Mammary epithelial cell (primary cell): ENCODE results near the gene CPA5.

Experiments used
- EZH2 ChIP-seq: IDR thresholded peaks from 2 replicates; pipeline ENCODE4 v1.6.1; 2012; ENCODE audit warnings: low read length, inconsistent platforms, borderline replicate concordance
- TF ChIP-seq, protein P1 (sequence below), 2 donors: IDR thresholded peaks in 1 of 2; conservative IDR thresholded peaks in 1 of 2; 2 replicates each; pipeline ENCODE4 v1.5.1; 2011 to 2012; ENCODE audit warnings: inconsistent platforms in 2 of 2, low read length in 2 of 2, mild to moderate bottlenecking in 2 of 2, control low read depth in 1 of 2, low read depth in 1 of 2; ENCODE audit not compliant: insufficient read depth in 1 of 2; ENCODE audit errors: extremely low read depth in 1 of 2

GRCh38 chr7:130356121-130356875 lies 11.7 kb downstream of the CPA5 start:
- TF ChIP-seq, protein P1, sequence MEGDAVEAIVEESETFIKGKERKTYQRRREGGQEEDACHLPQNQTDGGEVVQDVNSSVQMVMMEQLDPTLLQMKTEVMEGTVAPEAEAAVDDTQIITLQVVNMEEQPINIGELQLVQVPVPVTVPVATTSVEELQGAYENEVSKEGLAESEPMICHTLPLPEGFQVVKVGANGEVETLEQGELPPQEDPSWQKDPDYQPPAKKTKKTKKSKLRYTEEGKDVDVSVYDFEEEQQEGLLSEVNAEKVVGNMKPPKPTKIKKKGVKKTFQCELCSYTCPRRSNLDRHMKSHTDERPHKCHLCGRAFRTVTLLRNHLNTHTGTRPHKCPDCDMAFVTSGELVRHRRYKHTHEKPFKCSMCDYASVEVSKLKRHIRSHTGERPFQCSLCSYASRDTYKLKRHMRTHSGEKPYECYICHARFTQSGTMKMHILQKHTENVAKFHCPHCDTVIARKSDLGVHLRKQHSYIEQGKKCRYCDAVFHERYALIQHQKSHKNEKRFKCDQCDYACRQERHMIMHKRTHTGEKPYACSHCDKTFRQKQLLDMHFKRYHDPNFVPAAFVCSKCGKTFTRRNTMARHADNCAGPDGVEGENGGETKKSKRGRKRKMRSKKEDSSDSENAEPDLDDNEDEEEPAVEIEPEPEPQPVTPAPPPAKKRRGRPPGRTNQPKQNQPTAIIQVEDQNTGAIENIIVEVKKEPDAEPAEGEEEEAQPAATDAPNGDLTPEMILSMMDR (conservative IDR thresholded peaks at IDR 0.05 in 1 of 2, IDR thresholded peaks at IDR 0.05 in 1 of 2; ENCODE audit: extremely low read depth in 1 of 2, insufficient read depth in 1 of 2, low read depth in 1 of 2, low read length in 2 of 2): no peak
- TF ChIP-seq EZH2: no peak
